GM21423 (cell line): Measurements from ENCODE around the gene RCOR1.
"Not testable (repeated sequence)": the region's sequence is repeated elsewhere in the genome, so short reads cannot be mapped to it uniquely, and the experiment has no call there.

Source experiments
- ATAC-seq: cut with Tn5 transposase; IDR thresholded peaks from one replicate; pipeline ENCODE4 v1.9.1; 2021; ENCODE audit warnings: mild to moderate bottlenecking, moderate library complexity; ENCODE audit not compliant: unreplicated experiment

The RCOR1 gene

GRCh38 chr14:102624666-102625065, 32.2 kb downstream of the RCOR1 start:
- no peak for ATAC-seq

GRCh38 chr14:102625564-102626296, 33.3 kb downstream of the RCOR1 start:
- no peak for ATAC-seq

- ATAC-seq: no peak
Measured at GRCh38 chr14:102626530-102626929, 34.1 kb downstream of the RCOR1 start.

- no peak for ATAC-seq
Measured at GRCh38 chr14:102629011-102629444, 36.6 kb downstream of the RCOR1 start.

GRCh38 chr14:102629808-102630350, 37.4 kb downstream of the RCOR1 start:
- no peak for ATAC-seq

- no peak for ATAC-seq
Measured at GRCh38 chr14:102630405-102630804, 38.0 kb downstream of the RCOR1 start.

GRCh38 chr14:102630881-102631280, 38.4 kb downstream of the RCOR1 start:
- ATAC-seq: no peak

- ATAC-seq: no peak
Measured at GRCh38 chr14:102633906-102634595, 41.6 kb downstream of the RCOR1 start.

- not testable (repeated sequence) for ATAC-seq
Measured at GRCh38 chr14:102639611-102640010, 47.2 kb downstream of the RCOR1 start.

GRCh38 chr14:102644523-102644922, 52.1 kb downstream of the RCOR1 start:
- ATAC-seq: no peak

GRCh38 chr14:102645746-102646440, 53.4 kb downstream of the RCOR1 start:
- ATAC-seq: no peak

- no peak for ATAC-seq
Measured at GRCh38 chr14:102646615-102647014, 54.2 kb downstream of the RCOR1 start.

- no peak for ATAC-seq
Measured at GRCh38 chr14:102652194-102652593, 59.7 kb downstream of the RCOR1 start.

GRCh38 chr14:102654298-102654697, 61.8 kb downstream of the RCOR1 start:
- ATAC-seq: no peak

- ATAC-seq: no peak
Measured at GRCh38 chr14:102655137-102655536, 62.7 kb downstream of the RCOR1 start.

GRCh38 chr14:102659797-102660196, 67.3 kb downstream of the RCOR1 start:
- ATAC-seq: no peak

GRCh38 chr14:102661614-102662013, 69.2 kb downstream of the RCOR1 start:
- no peak for ATAC-seq

- no peak for ATAC-seq
Measured at GRCh38 chr14:102662636-102663430, 70.4 kb downstream of the RCOR1 start.

- ATAC-seq: no peak
Measured at GRCh38 chr14:102663440-102663839, 71.0 kb downstream of the RCOR1 start.

GRCh38 chr14:102665621-102666020, 73.2 kb downstream of the RCOR1 start:
- no peak for ATAC-seq

GRCh38 chr14:102666635-102667034, 74.2 kb downstream of the RCOR1 start:
- ATAC-seq: no peak
